Hepatocyte (in vitro differentiated cells): Measurements from ENCODE around the gene GULP1. TPM values are rescaled to one million over a fixed set of nuclear protein-coding genes. Genes with fewer than 3 reads are reported as not detected.

Source experiments
- DNase-seq: peaks from one replicate; pipeline ENCODE4 v3.0.0-alpha.2; 2016; ENCODE audit warnings: low spot score
- H2AFZ ChIP-seq: fragments of 200-600 bp; sonication (generic); 2 replicates; pipeline ENCODE4 v1.6.0; 2016; ENCODE audit warnings: antibody characterized with exemption, mild to moderate bottlenecking
- H3K27ac ChIP-seq: fragments of 200-600 bp; sonication (generic); 2 replicates; pipeline ENCODE4 v1.5.1; 2016; ENCODE audit warnings: mild to moderate bottlenecking
- H3K27me3 ChIP-seq: fragments of 200-600 bp; sonication (generic); 2 replicates; pipeline ENCODE4 v1.6.1; 2016
- H3K36me3 ChIP-seq: fragments of 200-600 bp; sonication (generic); replicated peaks from 2 replicates; pipeline ENCODE4 v1.5.1; 2016; ENCODE audit warnings: low read depth; ENCODE audit not compliant: insufficient read depth
- H3K4me1 ChIP-seq: fragments of 200-600 bp; sonication (generic); 2 replicates; pipeline ENCODE4 v1.5.1; 2016; ENCODE audit warnings: mild to moderate bottlenecking, moderate library complexity; ENCODE audit not compliant: insufficient read depth
- H3K4me2 ChIP-seq: fragments of 200-600 bp; sonication (generic); 2 replicates; pipeline ENCODE4 v1.6.0; 2016
- H3K4me3 ChIP-seq: fragments of 200-600 bp; sonication (generic); 2 replicates; pipeline ENCODE4 v1.5.1; 2016; ENCODE audit warnings: mild to moderate bottlenecking
- H3K79me2 ChIP-seq: fragments of 200-600 bp; sonication (generic); 2 replicates; pipeline ENCODE4 v1.6.0; 2017; ENCODE audit warnings: mild to moderate bottlenecking
- H3K9me2 ChIP-seq: fragments of 200-600 bp; sonication (generic); replicated peaks from 2 replicates; pipeline ENCODE4 v1.6.0; 2017; ENCODE audit warnings: mild to moderate bottlenecking; ENCODE audit not compliant: insufficient read depth
- H3K9me3 ChIP-seq: fragments of 200-600 bp; sonication (generic); 2 replicates; pipeline ENCODE4 v1.5.1; 2016; ENCODE audit warnings: low read depth, mild to moderate bottlenecking
- H4K20me1 ChIP-seq: fragments of 200-600 bp; sonication (generic); 2 replicates; pipeline ENCODE4 v1.6.0; 2016; ENCODE audit warnings: mild to moderate bottlenecking; ENCODE audit not compliant: insufficient read depth, poor library complexity, severe bottlenecking
- CTCF ChIP-seq: fragments of 200-600 bp; sonication (generic); IDR thresholded peaks from 2 replicates; pipeline ENCODE4 v1.5.1; 2016; ENCODE audit warnings: antibody characterized with exemption, mild to moderate bottlenecking; ENCODE audit not compliant: poor library complexity
- EZH2 ChIP-seq: fragments of 200-600 bp; sonication (generic); IDR thresholded peaks from 2 replicates; pipeline ENCODE4 v1.6.1; 2016; ENCODE audit warnings: antibody characterized with exemption, mild to moderate bottlenecking, borderline replicate concordance
- EZH2phosphoT487 ChIP-seq: fragments of 200-600 bp; sonication (generic); IDR thresholded peaks from one replicate; pipeline ENCODE4 v1.6.1; 2018; ENCODE audit warnings: antibody characterized with exemption, mild to moderate bottlenecking, low read depth, moderate library complexity; ENCODE audit not compliant: unreplicated experiment, severe bottlenecking
- WGBS: methylation state at CpG from one replicate; pipeline ENCODE4 v1.1.6; 2016; ENCODE audit warnings: low lambda C conversion rate; ENCODE audit errors: missing lambda C conversion rate; 5-methylcytosine and 5-hydroxymethylcytosine counted together
- polyA plus RNA-seq: library from polyadenylated mRNA; unstranded; fragments of >200 nt; fragmentation: Nextera tagmentation; extraction: Ambion mirVana; gene quantifications from 2 replicates; pipeline ENCODE4 v1.2.1, GENCODE V29; 2016
- total RNA-seq: library from RNA; depleted of rRNA; stranded (reverse); fragments of >200 nt; gene quantifications from 2 replicates; pipeline ENCODE4 v1.2.3, GENCODE V29; 2014

GULP1 gene
- total and polyA plus RNA-seq, 2 experiments from 2014 or later = 55.6 to 135 TPM

GRCh38 chr2:188349019-188349418 is 57.3 kb downstream of the GULP1 start:
- TF ChIP-seq CTCF = no peak
- no peak for TF ChIP-seq EZH2phosphoT487
- TF ChIP-seq EZH2 = no peak
- no peaks in the 10 kb centered on the region for H4K20me1 ChIP-seq
- H3K79me2 ChIP-seq = peaks cover 62% of the 10 kb centered on the region
- 85% methylated on average over 1 of the region's 1 CpG for WGBS
- no peak overlapping the region for H3K27ac ChIP-seq
- no peaks in the 10 kb centered on the region for H3K27me3 ChIP-seq
- no peaks in the 10 kb centered on the region for H3K9me3 ChIP-seq
- no peak overlapping the region for H3K4me3 ChIP-seq
- H3K9me2 ChIP-seq = no peaks in the 10 kb centered on the region
- H3K4me1 ChIP-seq = no peaks in the 10 kb centered on the region
- no peaks in the 10 kb centered on the region for H3K36me3 ChIP-seq
- no peak overlapping the region for H2AFZ ChIP-seq
- no peak overlapping the region for H3K4me2 ChIP-seq
- DNase-seq = no peak

GRCh38 chr2:188353282-188353681 is 61.6 kb downstream of the GULP1 start:
- Histone ChIP-seq H3K9me2 (no peaks in the 10 kb centered on the region), H3K79me2 (peaks cover 48% of the 10 kb centered on the region), H3K27ac (no peak overlapping the region), H3K4me3 (no peak overlapping the region), H3K36me3 (no peaks in the 10 kb centered on the region), H3K27me3 (no peaks in the 10 kb centered on the region), H3K4me2 (no peak overlapping the region), H3K4me1 (no peaks in the 10 kb centered on the region), H3K9me3 (no peaks in the 10 kb centered on the region), H4K20me1 (no peaks in the 10 kb centered on the region), H2AFZ (no peak overlapping the region)
- WGBS = 97% methylated on average over 5 of the region's 5 CpGs
- DNase-seq = no peak
- TF ChIP-seq EZH2 = no peak
- TF ChIP-seq CTCF = no peak
- TF ChIP-seq EZH2phosphoT487 = no peak

- Histone ChIP-seq H3K9me3 (no peaks in the 10 kb centered on the region), H4K20me1 (peaks cover 3% of the 10 kb centered on the region), H3K4me1 (peaks cover 7% of the 10 kb centered on the region), H3K79me2 (peaks cover 49% of the 10 kb centered on the region), H2AFZ (no peak overlapping the region), H3K9me2 (no peaks in the 10 kb centered on the region), H3K27me3 (no peaks in the 10 kb centered on the region), H3K27ac (no peak overlapping the region), H3K4me2 (no peak overlapping the region), H3K36me3 (no peaks in the 10 kb centered on the region), H3K4me3 (no peak overlapping the region)
- DNase-seq = no peak
- WGBS = 91% methylated on average over 9 of the region's 9 CpGs
- TF ChIP-seq EZH2phosphoT487 = no peak
Observed at GRCh38 chr2:188360485-188361263, 69.0 kb downstream of the GULP1 start.

GRCh38 chr2:188364033-188364630 is 72.5 kb downstream of the GULP1 start:
- no peak overlapping the region for H3K4me2 ChIP-seq
- 56% methylated on average over 4 of the region's 4 CpGs for WGBS
- peaks cover 73% of the 10 kb centered on the region for H3K79me2 ChIP-seq

More at GRCh38 chr2:188364033-188364630, 72.5 kb downstream of the GULP1 start:
- Histone ChIP-seq H4K20me1 (peaks cover 6% of the 10 kb centered on the region), H2AFZ (no peak overlapping the region), H3K36me3 (no peaks in the 10 kb centered on the region), H3K27me3 (no peaks in the 10 kb centered on the region), H3K4me1 (peaks cover 7% of the 10 kb centered on the region), H3K4me3 (no peak overlapping the region), H3K9me2 (no peaks in the 10 kb centered on the region), H3K9me3 (no peaks in the 10 kb centered on the region), H3K27ac (no peak overlapping the region)
- no peak for TF ChIP-seq CTCF
- TF ChIP-seq EZH2phosphoT487 = no peak
- no peak for TF ChIP-seq EZH2
- peak; percentile 14 for DNase-seq
